Heart right ventricle (tissue), 16 donors: ENCODE results near the gene SFXN3. TPM values are rescaled to one million over a fixed set of nuclear protein-coding genes. Genes with fewer than 3 reads are reported as not detected.
A peak's percentile ranks its signal among the peaks of the same experiment; 100 is the strongest.

Experiments used
- ATAC-seq, 8 donors: fragments of 200-7000 bp; cut with Tn5 transposase; one replicate each; pipeline ENCODE4 v1.9.1; 2020; ENCODE audit warnings: mild to moderate bottlenecking in 8 of 8, moderate library complexity in 8 of 8, moderate number of reproducible peaks in 1 of 8
- DNase-seq, 2 donors: peaks; one replicate each; pipeline ENCODE4 v3.0.0-alpha.2; 2020
- H3K27ac ChIP-seq, 10 donors: fragments of 200-600 bp; sonication (generic) in 2 of 10; one replicate each; pipeline versions ENCODE4 v1.5.0 to v1.8.0; 2020 to 2022; ENCODE audit warnings: mild to moderate bottlenecking in 3 of 10
- H3K27me3 ChIP-seq, 7 donors: fragments of 200-600 bp; one replicate each; pipeline ENCODE4 v1.8.0; 2021 to 2022; ENCODE audit warnings: mild to moderate bottlenecking in 2 of 7
- H3K36me3 ChIP-seq, 9 donors: fragments of 200-600 bp; sonication (generic) in 1 of 9; one replicate each; pipeline versions ENCODE4 v1.5.0 to v1.8.0; 2020 to 2022; ENCODE audit warnings: mild to moderate bottlenecking in 2 of 9
- H3K4me1 ChIP-seq, 9 donors: fragments of 200-600 bp; sonication (generic) in 1 of 9; one replicate each; pipeline versions ENCODE4 v1.5.0 to v1.8.0; 2020 to 2022; ENCODE audit warnings: mild to moderate bottlenecking in 4 of 9
- H3K4me3 ChIP-seq, 10 donors: fragments of 200-600 bp; sonication (generic) in 2 of 10; one replicate each; pipeline versions ENCODE4 v1.5.0 to v1.8.0; 2020 to 2022; ENCODE audit warnings: mild to moderate bottlenecking in 7 of 10, moderate library complexity in 2 of 10
- H3K9me3 ChIP-seq, 11 donors: fragments of 200-600 bp in 10 of 11; sonication (generic) in 2 of 11; one replicate each; pipeline versions ENCODE4 v1.5.0 to v1.8.0; 2013 to 2022; ENCODE audit warnings: mild to moderate bottlenecking in 2 of 11, control low read depth in 1 of 11, moderate library complexity in 1 of 11
- WGBS, 2 donors: extraction: QIAGEN DNeasy Blood & Tissue Kit; methylation state at CpG; one replicate each; pipeline ENCODE4 v1.1.7; 2013; ENCODE audit warnings: inconsistent platforms in 1 of 2; 5-methylcytosine and 5-hydroxymethylcytosine counted together
- intact Hi-C, 10 donors: fragments of 100-400 bp; cut with DNase I; formaldehyde crosslinking; loops; one replicate each; pipeline versions ENCODE4 v1.11.1 to v1.14.2; 2022
- polyA plus RNA-seq, 2 donors: library from polyadenylated mRNA; stranded (reverse); fragments of 200-250 nt; gene quantifications; one replicate each; pipeline ENCODE4 v1.2.3, GENCODE V29; 2013
- total RNA-seq, 10 donors: library from RNA; stranded (reverse); fragmentation: NEBNext Ultra II Directional in 3 of 10; extraction: Animal tissue kit (Norgen Biotek cat#: 25700) in 3 of 10; gene quantifications; one replicate each; pipeline versions ENCODE4 v1.2.1 to v1.2.4, GENCODE V29; 2021 to 2023
- TF ChIP-seq, protein P1 (sequence below), 9 donors: fragments of 200-600 bp; sonication (generic) in 2 of 9; IDR thresholded peaks; one replicate each; pipeline versions ENCODE4 v1.5.0 to v1.8.0; 2021 to 2022; ENCODE audit warnings: antibody characterized with exemption in 9 of 9, mild to moderate bottlenecking in 5 of 9, moderate library complexity in 1 of 9
- donor health status: Arrhythmogenic right ventricular cardiomyopathy.
- donor health status: ischemic (EF 13 %, LVEDD 7.1; RV severe dilation, severe dysfunction).
- donor health status: healthy with polysubstance abuse.
- donor health status: DM: no; HTN: yes; CAD: no.
- donor health status: DM: no; HTN: no; CAD: no.
- donor health status: ischemic (EF 25% LVEDD 6.9; RV normal size, moderate dysfunction).
- donor health status: ischemic (EF 25% LVEDD 5.7; RV mildly dilated, moderate dysfunction).
- donor health status: healthy.
- donor health status: DM: yes; HTN: yes; CAD: no.
- donor health status: Ischemic cardiomyopathy.
- donor health status: ischemic (EF 35%, LVEDD 5.7; RV mildly dilated, moderate dysfunction).
- donor health status: nonischemic (EF 11% LVEDD 7.7; RV severe dilation, severe dysfunction).
- donor health status: DM: yes; HTN: yes; CAD: no.
- donor health status: PGD.
- donor health status: ischemic (EF 29% LVEDD 5.4; RV normal size, mild dysfunction).
- donor health status: nonischemic (EF 23%, LVEDD 6.1; RV moderate dilation, normal function).

SFXN3 gene
- total and polyA plus RNA-seq, 12 donors: 8.4 to 25.7 (median 15.4) TPM

DNA sequence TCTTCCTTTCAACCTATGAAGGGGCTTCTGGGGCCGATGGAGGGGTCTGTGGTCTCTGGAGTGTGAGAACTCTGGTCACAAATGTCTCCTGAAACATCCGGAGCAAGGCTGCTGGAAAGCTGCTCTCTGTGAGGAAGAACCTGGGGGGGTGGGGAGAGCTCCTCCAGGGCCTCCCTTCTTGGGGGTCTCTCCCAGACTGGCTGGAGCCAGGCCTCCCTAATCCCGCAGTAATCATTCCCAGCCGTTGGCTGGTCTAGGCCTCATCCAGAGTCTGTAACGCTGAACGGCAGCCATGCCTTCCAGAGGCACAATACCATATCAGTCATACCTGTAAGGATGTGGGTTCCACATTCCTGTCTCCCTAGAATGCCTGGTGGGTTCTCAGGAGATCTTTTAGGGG lies 35.9 kb upstream of the SFXN3 start:
- Histone ChIP-seq H3K4me3 (no peak overlapping the region), H3K27ac (no peak overlapping the region), H3K36me3 (peaks cover 0 to 40% (median 7%) of the 10 kb centered on the region in 9 donors), H3K27me3 (no peaks in the 10 kb centered on the region), H3K9me3 (no peaks in the 10 kb centered on the region), H3K4me1 (peaks cover 4 to 31% (median 18%) of the 10 kb centered on the region in 9 donors)
- WGBS, 2 donors: 53 to 65% methylated on average over 6 of the region's 6 CpGs
- no peak for DNase-seq
- ATAC-seq: no peak
- TF ChIP-seq, protein P1, sequence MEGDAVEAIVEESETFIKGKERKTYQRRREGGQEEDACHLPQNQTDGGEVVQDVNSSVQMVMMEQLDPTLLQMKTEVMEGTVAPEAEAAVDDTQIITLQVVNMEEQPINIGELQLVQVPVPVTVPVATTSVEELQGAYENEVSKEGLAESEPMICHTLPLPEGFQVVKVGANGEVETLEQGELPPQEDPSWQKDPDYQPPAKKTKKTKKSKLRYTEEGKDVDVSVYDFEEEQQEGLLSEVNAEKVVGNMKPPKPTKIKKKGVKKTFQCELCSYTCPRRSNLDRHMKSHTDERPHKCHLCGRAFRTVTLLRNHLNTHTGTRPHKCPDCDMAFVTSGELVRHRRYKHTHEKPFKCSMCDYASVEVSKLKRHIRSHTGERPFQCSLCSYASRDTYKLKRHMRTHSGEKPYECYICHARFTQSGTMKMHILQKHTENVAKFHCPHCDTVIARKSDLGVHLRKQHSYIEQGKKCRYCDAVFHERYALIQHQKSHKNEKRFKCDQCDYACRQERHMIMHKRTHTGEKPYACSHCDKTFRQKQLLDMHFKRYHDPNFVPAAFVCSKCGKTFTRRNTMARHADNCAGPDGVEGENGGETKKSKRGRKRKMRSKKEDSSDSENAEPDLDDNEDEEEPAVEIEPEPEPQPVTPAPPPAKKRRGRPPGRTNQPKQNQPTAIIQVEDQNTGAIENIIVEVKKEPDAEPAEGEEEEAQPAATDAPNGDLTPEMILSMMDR (IDR thresholded peaks at IDR 0.05): no peak
- intact Hi-C loops: loop anchor here in 6 of 10 donors (2.0 to 10.0 kb wide), 5 partner anchors 18 to 70 kb away; partner anchors contain the start of genes KAZALD1 (in 2 of the 6), PDZD7 (in 1 of the 6) and SFXN3 (in 1 of the 6)

DNA sequence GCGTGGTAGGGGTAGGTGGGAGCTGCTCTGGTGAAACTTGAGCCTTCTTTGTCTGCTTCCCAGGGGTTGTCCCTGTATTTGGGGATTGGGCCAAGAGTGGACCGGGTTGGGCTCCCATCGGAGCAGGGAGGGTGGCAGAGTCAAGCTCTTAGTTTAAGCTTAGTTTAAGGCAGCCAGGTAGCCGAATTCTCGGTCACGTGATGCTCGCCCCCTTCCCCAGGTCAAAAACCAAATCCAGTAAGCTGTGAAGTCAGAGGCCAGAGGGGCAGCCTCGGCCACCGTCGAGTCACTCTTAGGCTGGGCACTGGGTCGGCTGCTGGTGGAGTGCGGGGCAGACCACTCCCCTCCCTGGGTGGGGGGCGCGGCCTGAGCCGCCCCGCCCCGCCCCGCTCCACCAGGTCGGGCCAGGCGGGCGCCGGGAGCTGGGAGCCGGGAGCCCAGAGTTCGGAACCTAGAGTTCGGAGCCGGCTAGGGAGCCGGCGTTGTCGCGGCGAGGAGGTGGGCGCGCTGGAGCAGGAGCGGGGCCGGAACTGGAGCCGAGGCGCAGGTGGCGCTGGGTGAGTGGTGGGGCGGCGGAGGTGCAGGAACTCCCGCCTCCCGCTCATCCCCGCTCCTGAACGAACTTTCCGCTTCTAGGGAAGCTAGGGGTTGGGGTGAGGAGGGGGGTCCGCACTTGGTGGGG lies 34.2 kb upstream of the SFXN3 start:
- Histone ChIP-seq H3K4me1 (peaks cover 7 to 45% (median 35%) of the 10 kb centered on the region in 9 donors), H3K27ac (peak overlapping the region; percentile 98 to 100 (median 100))
- peak in 1 of 8 donors; percentile 4 for ATAC-seq

DNA sequence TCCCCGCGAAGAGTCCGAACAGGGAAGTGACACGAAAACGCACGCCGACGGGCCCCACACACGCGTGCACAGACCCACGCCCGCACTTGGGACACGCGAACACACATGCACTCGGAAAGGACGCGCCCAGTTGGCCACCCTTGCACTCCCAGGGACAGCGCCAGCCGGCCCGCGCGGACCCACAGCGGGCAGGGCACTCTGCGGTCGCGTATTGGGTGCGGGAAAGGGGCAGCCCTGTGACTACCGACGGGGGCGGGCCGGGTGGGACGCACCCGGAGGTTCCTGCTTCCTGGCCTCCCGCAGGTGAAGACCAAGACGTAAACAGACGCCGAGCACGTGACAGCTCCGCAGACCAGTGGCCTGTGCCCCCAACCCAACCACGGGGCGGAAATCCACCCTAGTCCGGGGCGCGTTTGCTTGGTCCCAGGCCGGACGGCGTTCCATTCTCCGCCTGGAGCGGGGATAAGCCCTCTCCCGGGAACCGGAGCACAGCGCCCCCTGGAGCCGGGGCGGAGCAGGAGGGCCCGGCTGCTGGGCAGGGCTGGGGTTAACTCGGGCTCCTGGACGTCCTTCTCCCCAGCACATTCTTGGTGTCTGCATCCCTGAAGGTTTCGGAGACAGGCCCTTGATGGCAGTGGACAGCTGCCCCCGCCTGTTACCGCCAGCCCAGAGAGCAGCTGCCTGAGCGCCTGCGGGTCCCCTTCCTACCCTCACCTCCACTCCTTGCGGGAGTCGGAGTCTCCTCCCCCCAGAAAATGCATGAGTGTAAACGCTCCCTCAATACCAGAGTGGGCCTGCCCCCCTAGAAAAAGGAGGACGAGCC lies 33.5 kb upstream of the SFXN3 start:
- intact Hi-C loops: loop anchor here in 5 of 10 donors (1.0 to 10.0 kb wide), 5 partner anchors 15 to 67 kb away; partner anchors contain the start of genes KAZALD1 (in 2 of the 5), PDZD7 (in 1 of the 5) and SFXN3 (in 1 of the 5)
- Histone ChIP-seq H3K4me1 (peaks cover 15 to 52% (median 42%) of the 10 kb centered on the region in 9 donors), H3K9me3 (no peaks in the 10 kb centered on the region), H3K27ac (peak overlapping the region; percentile 98 to 100 (median 100)), H3K4me3 (peak overlapping the region; percentile 44 to 93 (median 85)), H3K27me3 (no peaks in the 10 kb centered on the region), H3K36me3 (peaks cover 0 to 18% (median 0%) of the 10 kb centered on the region in 9 donors)
- TF ChIP-seq, protein P1 (IDR thresholded peaks at IDR 0.05): peak; percentile 76 to 96 (median 90)
- peak; percentile 73 to 87 for DNase-seq
- peak; percentile 30 to 66 (median 56) for ATAC-seq
- 1% methylated on average over 66 of the region's 66 CpGs for WGBS, 2 donors

More for the DNA sequence above, 34.2 kb upstream of the SFXN3 start:
- intact Hi-C loops: loop anchor here in 3 of 10 donors (1.0 to 10.0 kb wide), 5 partner anchors 16 to 68 kb away; partner anchors contain the start of genes KAZALD1 (in 2 of the 3), PDZD7 (in 1 of the 3) and SFXN3 (in 1 of the 3)
- peak in 1 of 2 donors; percentile 48 for DNase-seq
- H3K9me3 ChIP-seq: no peaks in the 10 kb centered on the region
- 5% methylated on average over 43 to 46 of the region's 46 CpGs for WGBS, 2 donors
- H3K27me3 ChIP-seq: no peaks in the 10 kb centered on the region
- peaks cover 0 to 23% (median 0%) of the 10 kb centered on the region in 9 donors for H3K36me3 ChIP-seq
- peak overlapping the region; percentile 44 to 93 (median 85) for H3K4me3 ChIP-seq
- TF ChIP-seq, protein P1 (IDR thresholded peaks at IDR 0.05): no peak
